ENCODE data around the gene STAMBPL1.

Gene STAMBPL1

DNA sequence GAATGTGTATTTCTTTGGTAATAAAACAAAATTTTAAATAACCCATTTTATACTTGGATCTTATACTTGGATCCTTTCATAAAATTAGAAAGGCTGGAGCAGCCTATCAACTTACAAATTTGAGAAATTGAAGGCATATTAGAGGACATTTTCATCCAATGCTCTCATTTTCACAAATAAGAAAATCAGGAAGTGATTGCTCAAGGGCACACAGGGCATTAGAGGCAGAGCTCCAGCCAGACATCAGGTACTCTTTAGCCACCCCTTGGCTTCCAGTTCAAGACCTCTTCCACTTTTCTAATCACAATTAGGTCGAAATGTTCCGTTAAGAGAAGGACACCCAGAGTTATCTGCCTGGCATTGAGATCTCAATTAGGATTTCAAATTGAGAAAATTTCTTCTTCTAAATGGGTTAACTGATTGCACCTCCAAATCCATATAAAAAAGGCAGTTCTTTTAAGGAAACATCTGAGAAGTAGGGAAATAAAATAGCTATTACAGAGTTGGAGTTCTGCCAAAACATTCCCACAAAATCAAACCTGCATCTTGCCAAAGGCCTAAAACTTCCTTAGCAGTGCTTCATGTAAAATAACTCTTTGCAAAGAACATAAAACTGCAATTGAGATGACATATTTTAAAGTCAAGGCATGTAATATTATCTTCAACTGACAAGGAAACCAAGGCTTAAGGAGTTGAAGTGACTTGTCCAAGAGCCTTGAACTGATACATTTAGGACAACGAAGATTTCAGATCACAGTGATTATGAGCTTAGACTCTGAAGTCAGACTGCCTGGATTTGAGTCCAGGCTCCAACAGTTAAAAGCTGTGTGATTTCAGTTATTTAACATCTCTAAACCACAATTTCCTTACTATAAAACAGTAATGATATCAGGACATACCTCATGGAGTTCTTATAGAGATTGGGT lies 70.1 kb downstream of the STAMBPL1 start:
- Histone ChIP-seq H3K9me3 (ENCODE audit: control insufficient read depth in 2 of 2, low read length in 2 of 2) (no peaks in the 10 kb centered on the region), H3K4me1 (ENCODE audit: control insufficient read depth, insufficient read depth, low read length) (peaks cover 15% of the 10 kb centered on the region), H3K27ac (ENCODE audit: low read length) (peak overlapping the region; percentile 99), H3K36me3 (ENCODE audit: control insufficient read depth in 2 of 2, insufficient read depth in 2 of 2, low read length in 2 of 2) (peaks cover 31 to 35% of the 10 kb centered on the region in 2 donors), H3K9ac (ENCODE audit: low read length in 2 of 2) (peak overlapping the region; percentile 99 to 100), H3K27me3 (ENCODE audit: control insufficient read depth in 1 of 2, insufficient read depth in 2 of 2, low read length in 2 of 2) (no peaks in the 10 kb centered on the region), H3K4me3 (ENCODE audit: low read length in 2 of 2) (peak overlapping the region; percentile 87 to 92)

DNA sequence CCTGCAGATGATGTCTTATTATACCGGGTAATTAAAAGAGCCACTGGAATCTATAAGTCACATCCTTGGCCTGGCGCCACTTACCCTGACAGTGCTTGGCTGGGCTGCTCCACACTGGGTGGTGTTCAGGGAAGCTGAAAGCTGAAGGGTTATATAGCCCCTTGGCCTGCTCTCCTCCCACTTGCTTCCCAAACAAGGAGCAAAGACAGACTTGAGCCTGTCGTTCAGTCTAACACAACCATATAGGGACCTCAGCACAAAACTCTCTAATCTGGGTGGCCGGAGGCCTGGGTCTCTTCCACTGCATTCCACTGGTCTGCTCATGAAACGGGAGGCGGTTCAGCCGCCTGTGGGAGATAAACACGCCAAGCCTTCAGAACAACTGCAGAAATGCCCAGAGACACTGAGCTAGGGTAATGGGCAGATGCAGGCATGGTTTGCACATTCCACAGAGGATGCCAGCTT lies 72.6 kb downstream of the STAMBPL1 start, which contains the start of gene ACTA2:
TSS of gene ACTA2 (minus strand) at position 127 of the 465 bp plus-strand sequence. CDS start 3,843 bp downstream, outside the sequence.
- Histone ChIP-seq H3K4me3 (ENCODE audit: low read length in 2 of 2) (peak within 1 kb of the TSS; percentile 87 to 92), H3K27me3 (ENCODE audit: control insufficient read depth in 1 of 2, insufficient read depth in 2 of 2, low read length in 2 of 2) (no peaks in the 10 kb centered on the region), H3K9me3 (ENCODE audit: control insufficient read depth in 2 of 2, low read length in 2 of 2) (no peaks in the 10 kb centered on the region), H3K9ac (ENCODE audit: low read length in 2 of 2) (peak within 1 kb of the TSS; percentile 99 to 100), H3K27ac (ENCODE audit: low read length) (peak within 1 kb of the TSS; percentile 99), H3K36me3 (ENCODE audit: control insufficient read depth in 2 of 2, insufficient read depth in 2 of 2, low read length in 2 of 2) (peaks cover 15 to 16% of the 10 kb centered on the region in 2 donors), H3K4me1 (ENCODE audit: control insufficient read depth, insufficient read depth, low read length) (no peaks in the 10 kb centered on the region)

- Histone ChIP-seq H3K4me1 (ENCODE audit: control insufficient read depth, insufficient read depth, low read length) (no peaks in the 10 kb centered on the region), H3K9ac (ENCODE audit: low read length in 2 of 2) (peak overlapping the region; percentile 99 to 100), H3K9me3 (ENCODE audit: control insufficient read depth in 2 of 2, low read length in 2 of 2) (no peaks in the 10 kb centered on the region), H3K4me3 (ENCODE audit: low read length in 2 of 2) (peak overlapping the region; percentile 87 to 92), H3K36me3 (ENCODE audit: control insufficient read depth in 2 of 2, insufficient read depth in 2 of 2, low read length in 2 of 2) (peaks cover 5 to 6% of the 10 kb centered on the region in 2 donors), H3K27ac (ENCODE audit: low read length) (peak overlapping the region; percentile 99), H3K27me3 (ENCODE audit: control insufficient read depth in 1 of 2, insufficient read depth in 2 of 2, low read length in 2 of 2) (no peaks in the 10 kb centered on the region)
Measured at GRCh38 chr10:88953662-88954061, 73.6 kb downstream of the STAMBPL1 start.

DNA sequence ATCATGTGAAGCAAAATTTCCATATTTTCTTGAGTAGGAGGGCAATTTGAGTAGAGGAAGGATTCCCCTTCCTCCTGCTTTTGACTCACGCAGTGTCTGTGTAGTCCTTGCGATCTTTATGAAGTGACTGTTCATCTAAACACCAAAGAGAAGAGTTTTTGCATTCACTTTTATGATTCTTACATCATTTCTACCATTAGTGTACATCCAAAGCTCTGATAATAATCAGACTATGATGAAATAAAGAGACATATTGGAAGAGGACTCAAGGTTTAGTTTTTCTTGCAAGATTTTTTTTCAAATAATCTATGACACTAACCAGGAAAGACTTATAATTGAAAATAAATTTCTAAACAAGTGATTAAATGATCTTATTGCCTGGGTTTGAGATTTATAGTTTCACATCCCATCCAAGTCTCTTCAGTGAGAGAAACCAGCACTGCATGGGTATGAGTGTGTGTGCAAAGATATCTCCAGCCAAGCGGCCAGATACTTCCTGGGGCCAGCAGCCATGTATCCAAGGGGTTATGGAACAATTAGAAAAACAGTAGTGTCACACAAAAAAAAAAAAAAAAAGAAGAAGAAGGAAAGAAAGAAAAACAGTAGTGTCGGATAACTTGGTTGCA lies 74.5 kb downstream of the STAMBPL1 start:
- H3K9ac ChIP-seq (ENCODE audit: low read length in 2 of 2): no peak overlapping the region
- H3K36me3 ChIP-seq (ENCODE audit: control insufficient read depth in 2 of 2, insufficient read depth in 2 of 2, low read length in 2 of 2): peaks cover 0 to 3% of the 10 kb centered on the region in 2 donors
- peak overlapping the region; percentile 99 for H3K27ac ChIP-seq (ENCODE audit: low read length)
- H3K4me3 ChIP-seq (ENCODE audit: low read length in 2 of 2): no peak overlapping the region
- no peaks in the 10 kb centered on the region for H3K9me3 ChIP-seq (ENCODE audit: control insufficient read depth in 2 of 2, low read length in 2 of 2)
- H3K4me1 ChIP-seq (ENCODE audit: control insufficient read depth, insufficient read depth, low read length): no peaks in the 10 kb centered on the region
- no peaks in the 10 kb centered on the region for H3K27me3 ChIP-seq (ENCODE audit: control insufficient read depth in 1 of 2, insufficient read depth in 2 of 2, low read length in 2 of 2)

DNA sequence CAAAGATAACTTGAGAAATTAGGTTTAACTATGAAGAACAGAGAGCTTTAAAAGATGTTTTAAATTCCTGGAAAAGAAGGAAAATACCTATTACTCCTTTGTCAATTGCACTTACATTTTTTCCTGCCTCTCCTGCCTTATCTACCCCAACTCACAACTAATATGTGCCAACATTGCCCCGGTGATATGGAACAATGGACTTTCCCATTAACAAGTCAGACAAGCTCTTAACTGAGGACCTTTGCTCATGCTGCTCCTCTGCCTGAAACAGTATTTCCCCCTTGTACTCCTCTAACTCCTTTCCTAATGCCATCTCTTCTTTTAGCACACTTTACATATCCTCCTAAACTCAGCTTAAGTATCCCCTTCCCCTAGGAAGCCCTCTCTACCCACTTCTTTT lies 77.3 kb downstream of the STAMBPL1 start:
- no peaks in the 10 kb centered on the region for H3K36me3 ChIP-seq (ENCODE audit: control insufficient read depth in 2 of 2, insufficient read depth in 2 of 2, low read length in 2 of 2)
- no peaks in the 10 kb centered on the region for H3K9me3 ChIP-seq (ENCODE audit: control insufficient read depth in 2 of 2, low read length in 2 of 2)

DNA sequence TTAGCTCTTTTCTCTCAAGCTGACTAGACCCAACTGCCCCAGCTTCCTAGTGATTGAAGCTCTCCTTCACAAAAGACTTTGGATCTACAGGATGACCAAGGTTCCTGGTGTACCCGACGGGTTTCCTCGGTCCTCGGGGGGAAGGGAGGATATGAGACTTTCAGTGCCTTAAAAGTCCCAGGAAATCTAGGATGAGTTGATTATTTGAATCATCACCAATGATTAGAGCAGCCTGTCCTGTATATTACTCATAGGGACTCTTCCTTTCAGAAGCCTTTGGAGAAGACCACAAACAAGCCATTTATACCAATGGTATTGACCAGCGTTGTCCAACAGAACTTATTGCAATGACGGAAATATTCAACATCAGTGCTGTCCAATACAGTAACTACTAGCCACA lies 78.7 kb downstream of the STAMBPL1 start:
- Histone ChIP-seq H3K27me3 (ENCODE audit: control insufficient read depth in 1 of 2, insufficient read depth in 2 of 2, low read length in 2 of 2) (no peaks in the 10 kb centered on the region), H3K36me3 (ENCODE audit: control insufficient read depth in 2 of 2, insufficient read depth in 2 of 2, low read length in 2 of 2) (no peaks in the 10 kb centered on the region), H3K9ac (ENCODE audit: low read length in 2 of 2) (no peak overlapping the region), H3K4me3 (ENCODE audit: low read length in 2 of 2) (no peak overlapping the region), H3K4me1 (ENCODE audit: control insufficient read depth, insufficient read depth, low read length) (no peaks in the 10 kb centered on the region), H3K27ac (ENCODE audit: low read length) (no peak overlapping the region), H3K9me3 (ENCODE audit: control insufficient read depth in 2 of 2, low read length in 2 of 2) (no peaks in the 10 kb centered on the region)

More for the DNA sequence above, 77.3 kb downstream of the STAMBPL1 start:
- Histone ChIP-seq H3K27ac (ENCODE audit: low read length) (no peak overlapping the region), H3K4me3 (ENCODE audit: low read length in 2 of 2) (no peak overlapping the region), H3K27me3 (ENCODE audit: control insufficient read depth in 1 of 2, insufficient read depth in 2 of 2, low read length in 2 of 2) (no peaks in the 10 kb centered on the region), H3K9ac (ENCODE audit: low read length in 2 of 2) (no peak overlapping the region), H3K4me1 (ENCODE audit: control insufficient read depth, insufficient read depth, low read length) (no peaks in the 10 kb centered on the region)

- H3K27ac ChIP-seq (ENCODE audit: low read length): no peak overlapping the region
- H3K36me3 ChIP-seq (ENCODE audit: control insufficient read depth in 2 of 2, insufficient read depth in 2 of 2, low read length in 2 of 2): no peaks in the 10 kb centered on the region
- H3K4me3 ChIP-seq (ENCODE audit: low read length in 2 of 2): no peak overlapping the region
- H3K9ac ChIP-seq (ENCODE audit: low read length in 2 of 2): no peak overlapping the region
- H3K4me1 ChIP-seq (ENCODE audit: control insufficient read depth, insufficient read depth, low read length): peaks cover under 1% of the 10 kb centered on the region
- H3K9me3 ChIP-seq (ENCODE audit: control insufficient read depth in 2 of 2, low read length in 2 of 2): no peaks in the 10 kb centered on the region
- no peaks in the 10 kb centered on the region for H3K27me3 ChIP-seq (ENCODE audit: control insufficient read depth in 1 of 2, insufficient read depth in 2 of 2, low read length in 2 of 2)
Measured at GRCh38 chr10:88960802-88961201, 80.8 kb downstream of the STAMBPL1 start.

DNA sequence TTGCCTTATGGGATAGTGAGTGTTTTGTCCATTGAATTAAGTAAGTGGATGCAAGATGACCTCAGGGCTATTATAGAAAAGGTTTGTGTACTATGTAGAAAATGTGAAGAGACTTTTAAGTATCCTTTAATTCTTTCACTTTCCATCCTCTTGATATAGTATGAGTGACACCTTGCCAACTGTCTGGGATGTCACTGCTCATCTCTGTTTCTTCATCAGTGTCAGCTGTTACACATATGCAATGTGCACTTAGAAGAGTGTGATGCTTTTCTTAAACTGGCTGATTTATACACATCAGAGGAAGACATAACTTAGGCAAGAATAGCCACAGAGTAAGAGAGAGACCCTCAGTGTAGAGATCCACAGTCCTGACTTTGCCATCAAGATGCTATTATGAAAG lies 81.2 kb downstream of the STAMBPL1 start:
- Histone ChIP-seq H3K4me3 (ENCODE audit: low read length in 2 of 2) (no peak overlapping the region), H3K4me1 (ENCODE audit: control insufficient read depth, insufficient read depth, low read length) (peaks cover 5% of the 10 kb centered on the region), H3K36me3 (ENCODE audit: control insufficient read depth in 2 of 2, insufficient read depth in 2 of 2, low read length in 2 of 2) (no peaks in the 10 kb centered on the region), H3K9ac (ENCODE audit: low read length in 2 of 2) (no peak overlapping the region), H3K27ac (ENCODE audit: low read length) (no peak overlapping the region), H3K27me3 (ENCODE audit: control insufficient read depth in 1 of 2, insufficient read depth in 2 of 2, low read length in 2 of 2) (no peaks in the 10 kb centered on the region), H3K9me3 (ENCODE audit: control insufficient read depth in 2 of 2, low read length in 2 of 2) (no peaks in the 10 kb centered on the region)

DNA sequence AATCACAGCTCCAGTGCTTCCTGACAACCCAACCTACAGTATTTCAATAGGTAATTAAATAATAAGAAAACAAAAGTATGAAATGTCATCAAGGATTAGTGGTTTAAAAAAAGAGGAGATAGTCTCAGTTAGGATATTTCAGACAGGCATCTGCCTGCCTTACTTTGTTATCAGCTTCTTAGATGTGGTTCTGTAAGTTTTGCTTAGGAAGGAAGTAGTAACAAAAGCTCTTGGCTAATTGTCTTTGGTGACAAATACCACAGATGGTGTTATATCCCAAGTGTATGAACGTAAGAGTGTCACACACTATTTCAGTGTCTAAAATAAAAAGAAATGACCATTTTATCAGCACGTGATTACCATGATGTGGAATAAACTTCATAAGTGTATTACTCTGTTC lies 82.3 kb downstream of the STAMBPL1 start:
- no peak overlapping the region for H3K9ac ChIP-seq (ENCODE audit: low read length in 2 of 2)
- no peaks in the 10 kb centered on the region for H3K9me3 ChIP-seq (ENCODE audit: control insufficient read depth in 2 of 2, low read length in 2 of 2)
- no peak overlapping the region for H3K27ac ChIP-seq (ENCODE audit: low read length)
- no peaks in the 10 kb centered on the region for H3K36me3 ChIP-seq (ENCODE audit: control insufficient read depth in 2 of 2, insufficient read depth in 2 of 2, low read length in 2 of 2)
- no peak overlapping the region for H3K4me3 ChIP-seq (ENCODE audit: low read length in 2 of 2)
- no peaks in the 10 kb centered on the region for H3K27me3 ChIP-seq (ENCODE audit: control insufficient read depth in 1 of 2, insufficient read depth in 2 of 2, low read length in 2 of 2)
- H3K4me1 ChIP-seq (ENCODE audit: control insufficient read depth, insufficient read depth, low read length): peaks cover 12% of the 10 kb centered on the region

DNA sequence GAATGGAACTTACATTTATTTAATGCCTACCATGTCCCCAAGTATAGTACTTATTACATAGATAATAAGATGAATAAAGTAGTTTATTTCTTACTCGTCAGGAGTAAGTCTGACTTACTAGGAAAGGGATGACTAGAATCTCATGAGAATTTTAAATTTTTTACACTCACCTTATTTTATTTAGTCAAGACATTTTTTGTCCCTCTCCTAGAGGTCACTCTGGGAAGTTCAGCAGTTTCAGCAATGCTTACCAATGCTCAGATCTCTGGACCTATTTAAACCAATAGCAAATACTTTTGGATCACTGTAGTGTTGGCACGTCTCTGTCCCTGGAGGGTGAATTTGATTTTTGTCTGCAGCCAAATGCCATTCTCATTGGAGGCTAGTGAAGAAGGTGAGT lies 83.3 kb downstream of the STAMBPL1 start:
- Histone ChIP-seq H3K4me3 (ENCODE audit: low read length in 2 of 2) (no peak overlapping the region), H3K36me3 (ENCODE audit: control insufficient read depth in 2 of 2, insufficient read depth in 2 of 2, low read length in 2 of 2) (no peaks in the 10 kb centered on the region), H3K27me3 (ENCODE audit: control insufficient read depth in 1 of 2, insufficient read depth in 2 of 2, low read length in 2 of 2) (no peaks in the 10 kb centered on the region), H3K4me1 (ENCODE audit: control insufficient read depth, insufficient read depth, low read length) (peaks cover 16% of the 10 kb centered on the region), H3K9me3 (ENCODE audit: control insufficient read depth in 2 of 2, low read length in 2 of 2) (no peaks in the 10 kb centered on the region), H3K9ac (ENCODE audit: low read length in 2 of 2) (no peak overlapping the region), H3K27ac (ENCODE audit: low read length) (no peak overlapping the region)
